ENCODE results near the gene PCMTD2. TPM values are rescaled to one million over a fixed set of nuclear protein-coding genes. Genes with fewer than 3 reads are reported as not detected.

PCMTD2 gene
- total and polyA plus RNA-seq, 2 of the 13 experiments (the other 11 are each of a cell fraction or from before 2014, with no cell fraction given) = 47.0 to 76.9 TPM

DNA sequence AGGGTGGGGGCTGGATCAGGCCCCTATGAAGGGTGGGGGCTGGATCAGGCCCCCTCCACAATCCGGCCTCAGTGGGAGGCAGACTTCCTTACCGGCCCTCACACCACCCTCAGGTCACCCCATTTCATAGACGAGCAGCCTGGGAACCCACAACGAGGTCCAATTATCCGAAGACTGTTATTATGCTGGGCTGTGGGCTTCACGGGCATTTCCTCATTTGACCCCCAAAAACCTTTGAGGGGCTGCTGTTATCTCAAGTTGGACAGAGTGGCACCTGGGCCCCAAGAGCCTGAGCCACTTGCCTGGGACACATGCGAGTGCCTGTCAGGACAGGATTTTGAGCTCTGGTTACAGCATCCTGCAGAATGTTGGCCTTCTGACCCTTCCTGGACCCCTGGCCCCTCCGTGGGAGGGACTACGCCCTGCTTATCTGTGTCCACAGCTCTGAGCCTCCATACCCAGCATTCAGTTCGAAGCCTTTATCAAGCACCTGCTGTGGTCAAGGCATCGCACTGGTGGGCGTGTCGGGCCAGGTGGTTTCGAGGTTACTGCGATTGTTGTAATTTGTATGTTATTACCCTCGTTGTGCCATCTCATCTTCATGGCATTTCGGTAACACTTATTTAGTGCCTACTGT is 34.5 kb upstream of the PCMTD2 start (continued):
- no peak for TF ChIP-seq ZBTB4 (CRISPR knock-in tag; IDR thresholded peaks at IDR 0.05; ENCODE audit: borderline replicate concordance)
- no peak for TF ChIP-seq ELK4 (CRISPR knock-in tag; IDR thresholded peaks at IDR 0.05; ENCODE audit: borderline replicate concordance)
- TF ChIP-seq ZMAT3 (CRISPR knock-in tag; conservative IDR thresholded peaks at IDR 0.05) = no peak
- TF ChIP-seq ZNF609 (CRISPR knock-in tag; IDR thresholded peaks at IDR 0.05; ENCODE audit: borderline replicate concordance) = 0 out of 2 replicates have a peak, but pooled peaks have one; percentile 58
- no peak for TF ChIP-seq HNRNPLL (IDR thresholded peaks at IDR 0.05; ENCODE audit: low read depth, low read length, poor library complexity, severe bottlenecking)
- TF ChIP-seq SNAPC2 (CRISPR knock-in tag; IDR thresholded peaks at IDR 0.05) = 0 out of 2 replicates have a peak, but pooled peaks have one; percentile 54
- TF ChIP-seq, protein P1, sequence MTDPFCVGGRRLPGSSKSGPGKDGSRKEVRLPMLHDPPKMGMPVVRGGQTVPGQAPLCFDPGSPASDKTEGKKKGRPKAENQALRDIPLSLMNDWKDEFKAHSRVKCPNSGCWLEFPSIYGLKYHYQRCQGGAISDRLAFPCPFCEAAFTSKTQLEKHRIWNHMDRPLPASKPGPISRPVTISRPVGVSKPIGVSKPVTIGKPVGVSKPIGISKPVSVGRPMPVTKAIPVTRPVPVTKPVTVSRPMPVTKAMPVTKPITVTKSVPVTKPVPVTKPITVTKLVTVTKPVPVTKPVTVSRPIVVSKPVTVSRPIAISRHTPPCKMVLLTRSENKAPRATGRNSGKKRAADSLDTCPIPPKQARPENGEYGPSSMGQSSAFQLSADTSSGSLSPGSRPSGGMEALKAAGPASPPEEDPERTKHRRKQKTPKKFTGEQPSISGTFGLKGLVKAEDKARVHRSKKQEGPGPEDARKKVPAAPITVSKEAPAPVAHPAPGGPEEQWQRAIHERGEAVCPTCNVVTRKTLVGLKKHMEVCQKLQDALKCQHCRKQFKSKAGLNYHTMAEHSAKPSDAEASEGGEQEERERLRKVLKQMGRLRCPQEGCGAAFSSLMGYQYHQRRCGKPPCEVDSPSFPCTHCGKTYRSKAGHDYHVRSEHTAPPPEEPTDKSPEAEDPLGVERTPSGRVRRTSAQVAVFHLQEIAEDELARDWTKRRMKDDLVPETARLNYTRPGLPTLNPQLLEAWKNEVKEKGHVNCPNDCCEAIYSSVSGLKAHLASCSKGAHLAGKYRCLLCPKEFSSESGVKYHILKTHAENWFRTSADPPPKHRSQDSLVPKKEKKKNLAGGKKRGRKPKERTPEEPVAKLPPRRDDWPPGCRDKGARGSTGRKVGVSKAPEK (CRISPR knock-in tag; IDR thresholded peaks at IDR 0.05; ENCODE audit: borderline replicate concordance) = no peak
- TF ChIP-seq TRIM22 (IDR thresholded peaks at IDR 0.05) = no peak
- TF ChIP-seq, protein P2, sequence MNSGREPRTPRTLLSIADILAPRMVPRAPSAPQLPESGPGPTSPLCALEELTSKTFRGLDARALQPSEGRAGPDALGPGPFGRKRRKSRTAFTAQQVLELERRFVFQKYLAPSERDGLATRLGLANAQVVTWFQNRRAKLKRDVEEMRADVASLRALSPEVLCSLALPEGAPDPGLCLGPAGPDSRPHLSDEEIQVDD (CRISPR knock-in tag; IDR thresholded peaks at IDR 0.05; ENCODE audit: borderline replicate concordance) = no peak
- peak; percentile 34; the same call in 1 of the 2 replicates for TF ChIP-seq ZFY (CRISPR knock-in tag; IDR thresholded peaks at IDR 0.05)
- TF ChIP-seq ZSCAN9 (CRISPR knock-in tag; IDR thresholded peaks at IDR 0.05; ENCODE audit: borderline replicate concordance) = no peak
- TF ChIP-seq ZNF850 (CRISPR knock-in tag; conservative IDR thresholded peaks at IDR 0.05) = no peak
- TF ChIP-seq PCBP1 (IDR thresholded peaks at IDR 0.05; ENCODE audit: borderline replicate concordance, low read depth, low read length) = no peak
